ENCODE results near the gene NRL. TPM values are rescaled to one million over a fixed set of nuclear protein-coding genes. Genes with fewer than 3 reads are reported as not detected.

NRL gene
- total RNA-seq, 1 donor from 2014 or later = 2.0 TPM

DNA sequence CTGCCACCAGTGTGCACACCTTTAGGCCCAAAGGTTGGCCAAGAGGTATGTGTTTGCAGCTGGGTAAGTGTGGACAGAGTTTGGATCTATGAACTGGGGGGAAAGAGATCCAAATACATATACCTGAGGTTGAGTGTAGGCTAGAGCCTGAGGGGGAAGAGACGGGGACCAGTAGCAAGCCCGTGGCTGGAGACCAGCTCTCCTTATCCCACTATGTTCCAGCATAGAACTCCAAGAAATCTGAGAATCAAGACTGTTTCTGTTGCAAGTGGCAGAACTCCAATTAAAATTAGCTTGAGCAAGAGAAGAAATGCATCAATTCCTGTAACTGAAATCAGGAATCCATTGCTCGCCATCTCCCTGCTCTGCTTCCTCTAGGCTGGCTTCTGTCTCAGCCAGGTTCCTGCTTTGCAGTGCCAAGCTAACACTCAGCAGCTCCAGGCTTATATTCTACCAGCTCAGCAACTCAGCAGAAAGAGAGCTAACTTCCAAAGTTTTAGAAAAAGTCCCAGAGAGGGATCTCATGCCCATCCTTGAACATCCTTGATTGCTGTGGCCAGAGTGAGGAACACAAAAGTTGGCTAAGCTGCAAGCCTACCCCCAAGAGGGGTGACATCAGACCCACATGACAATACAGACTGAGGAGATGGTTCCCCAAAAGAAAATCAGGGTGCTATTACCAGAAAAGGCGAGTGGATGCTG is 22.1 kb downstream of the NRL start:
- Histone ChIP-seq H3K27ac (no peak overlapping the region), H3K4me1 (peaks cover 31% of the 10 kb centered on the region), H3K4me3 (no peak overlapping the region), H3K27me3 (ENCODE audit: low read depth) (no peaks in the 10 kb centered on the region), H3K36me3 (peaks cover 1% of the 10 kb centered on the region), H3K9me3 (no peaks in the 10 kb centered on the region)
- TF ChIP-seq, protein P1, sequence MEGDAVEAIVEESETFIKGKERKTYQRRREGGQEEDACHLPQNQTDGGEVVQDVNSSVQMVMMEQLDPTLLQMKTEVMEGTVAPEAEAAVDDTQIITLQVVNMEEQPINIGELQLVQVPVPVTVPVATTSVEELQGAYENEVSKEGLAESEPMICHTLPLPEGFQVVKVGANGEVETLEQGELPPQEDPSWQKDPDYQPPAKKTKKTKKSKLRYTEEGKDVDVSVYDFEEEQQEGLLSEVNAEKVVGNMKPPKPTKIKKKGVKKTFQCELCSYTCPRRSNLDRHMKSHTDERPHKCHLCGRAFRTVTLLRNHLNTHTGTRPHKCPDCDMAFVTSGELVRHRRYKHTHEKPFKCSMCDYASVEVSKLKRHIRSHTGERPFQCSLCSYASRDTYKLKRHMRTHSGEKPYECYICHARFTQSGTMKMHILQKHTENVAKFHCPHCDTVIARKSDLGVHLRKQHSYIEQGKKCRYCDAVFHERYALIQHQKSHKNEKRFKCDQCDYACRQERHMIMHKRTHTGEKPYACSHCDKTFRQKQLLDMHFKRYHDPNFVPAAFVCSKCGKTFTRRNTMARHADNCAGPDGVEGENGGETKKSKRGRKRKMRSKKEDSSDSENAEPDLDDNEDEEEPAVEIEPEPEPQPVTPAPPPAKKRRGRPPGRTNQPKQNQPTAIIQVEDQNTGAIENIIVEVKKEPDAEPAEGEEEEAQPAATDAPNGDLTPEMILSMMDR (IDR thresholded peaks at IDR 0.05) = no peak
- DNase-seq (no peak), ATAC-seq (no peak)
- intact Hi-C loops (cut with DNase I) = no loop called here

DNA sequence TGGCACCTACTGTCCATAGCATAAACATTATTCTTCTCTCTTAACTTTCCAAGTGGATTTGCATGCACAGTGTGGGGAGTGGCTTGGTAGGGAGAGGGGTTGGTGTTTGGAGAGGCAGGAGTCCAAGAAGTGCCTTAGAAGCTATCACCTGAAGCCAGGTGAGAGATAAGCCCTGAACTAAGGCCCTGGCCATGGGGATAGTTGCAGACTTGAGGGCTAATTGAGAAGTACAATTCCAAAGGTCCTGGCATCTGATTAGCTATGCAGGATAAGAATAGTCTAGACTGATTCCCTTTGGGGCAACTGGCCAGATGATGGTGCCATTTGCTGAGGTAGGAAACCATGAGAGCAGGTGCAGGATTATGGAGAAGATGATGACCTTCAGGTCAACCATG is 22.6 kb downstream of the NRL start:
- Histone ChIP-seq H3K4me3 (no peak overlapping the region), H3K9me3 (no peaks in the 10 kb centered on the region), H3K27me3 (ENCODE audit: low read depth) (no peaks in the 10 kb centered on the region), H3K4me1 (peaks cover 31% of the 10 kb centered on the region), H3K36me3 (no peaks in the 10 kb centered on the region), H3K27ac (no peak overlapping the region)
- intact Hi-C loops (cut with DNase I) = no loop called here
- DNase-seq (no peak), ATAC-seq (no peak)
- TF ChIP-seq, protein P1 (IDR thresholded peaks at IDR 0.05) = no peak

DNA sequence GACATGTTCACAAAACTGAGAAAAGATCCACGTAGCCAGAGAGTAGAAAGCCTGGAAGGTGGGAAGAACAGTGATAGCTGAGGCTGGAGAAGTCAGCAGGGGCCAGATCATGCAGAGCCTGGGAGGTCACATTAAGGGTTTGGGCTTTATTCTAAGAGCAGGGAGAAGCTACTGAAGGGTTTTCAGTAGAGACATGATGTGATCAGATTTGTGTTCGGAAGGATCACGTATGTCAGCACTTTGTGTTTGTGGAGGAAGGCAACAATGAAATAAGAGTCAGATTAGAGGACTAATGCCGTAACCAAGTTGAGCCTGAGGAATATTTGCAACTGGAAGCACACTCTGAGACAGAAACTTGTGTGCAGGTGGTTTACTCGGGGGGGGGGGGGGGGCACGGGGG is 24.9 kb downstream of the NRL start:
- Histone ChIP-seq H3K4me1 (peaks cover 20% of the 10 kb centered on the region), H3K36me3 (no peaks in the 10 kb centered on the region), H3K4me3 (no peak overlapping the region), H3K27me3 (ENCODE audit: low read depth) (no peaks in the 10 kb centered on the region), H3K27ac (no peak overlapping the region), H3K9me3 (no peaks in the 10 kb centered on the region)
- ATAC-seq (no peak), DNase-seq (no peak)
- TF ChIP-seq, protein P1 (IDR thresholded peaks at IDR 0.05) = no peak
- intact Hi-C loops (cut with DNase I) = no loop called here

DNA sequence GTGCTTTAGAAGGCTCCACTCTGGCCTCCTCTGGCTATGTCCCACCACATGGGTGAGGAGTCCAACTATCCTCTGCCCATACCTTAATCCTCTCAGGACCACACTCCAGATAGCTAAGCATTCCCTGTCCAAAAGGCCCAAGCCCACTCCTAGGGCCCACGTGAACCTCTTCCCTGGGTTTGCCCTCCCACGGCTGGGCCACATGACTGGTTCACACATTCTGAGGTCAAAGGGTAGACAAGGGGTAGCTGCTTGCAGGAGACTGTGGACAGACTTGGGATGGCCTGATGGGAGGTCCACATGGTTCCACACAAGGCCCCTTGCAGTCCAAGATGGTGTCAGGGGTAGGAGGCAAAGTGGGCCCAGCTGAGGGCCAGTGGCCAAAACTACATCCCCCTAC is 26.7 kb downstream of the NRL start:
- no peak overlapping the region for H3K4me3 ChIP-seq
- DNase-seq (no peak), ATAC-seq (no peak)

DNA sequence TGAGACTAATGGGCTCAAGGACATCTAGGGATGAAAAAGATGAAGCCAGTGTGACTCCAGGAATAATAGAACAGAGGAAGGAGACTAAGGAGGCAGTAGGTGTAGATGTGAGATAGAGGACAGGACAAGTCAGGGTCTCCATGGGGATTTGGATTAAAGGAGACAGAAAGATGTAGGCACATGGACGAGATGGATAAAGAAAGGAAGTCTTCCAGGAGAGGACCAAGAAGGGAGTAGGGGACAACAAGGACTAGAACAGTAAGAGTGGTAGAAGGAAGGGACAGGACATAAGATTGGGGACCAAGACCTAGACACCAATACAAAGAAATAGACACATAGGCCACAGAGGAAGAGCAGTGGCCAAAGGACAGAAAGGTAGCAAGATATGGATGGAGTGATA is 27.7 kb downstream of the NRL start:
- Histone ChIP-seq H3K4me3 (no peak overlapping the region), H3K4me1 (peaks cover 1% of the 10 kb centered on the region), H3K27me3 (ENCODE audit: low read depth) (peaks cover under 1% of the 10 kb centered on the region), H3K36me3 (no peaks in the 10 kb centered on the region), H3K27ac (no peak overlapping the region), H3K9me3 (no peaks in the 10 kb centered on the region)
- no peak for ATAC-seq
- TF ChIP-seq, protein P1 (IDR thresholded peaks at IDR 0.05) = no peak
- intact Hi-C loops (cut with DNase I) = no loop called here
- DNase-seq = no peak

More for the DNA sequence above, 26.7 kb downstream of the NRL start:
- Histone ChIP-seq H3K9me3 (no peaks in the 10 kb centered on the region), H3K4me1 (peaks cover 11% of the 10 kb centered on the region), H3K36me3 (no peaks in the 10 kb centered on the region), H3K27me3 (ENCODE audit: low read depth) (no peaks in the 10 kb centered on the region), H3K27ac (no peak overlapping the region)
- intact Hi-C loops (cut with DNase I) = no loop called here
- TF ChIP-seq, protein P1 (IDR thresholded peaks at IDR 0.05) = no peak

All from lower lobe of right lung (tissue), 2 donors.